Type B pancreatic cell (in vitro differentiated cells): Measurements from ENCODE around the gene TIMP1. TPM values are rescaled to one million over a fixed set of nuclear protein-coding genes. Genes with fewer than 3 reads are reported as not detected.

Experiments used
- DNase-seq: peaks from one replicate; pipeline ENCODE4 v3.0.0; 2021; ENCODE audit warnings: mixed read lengths; ENCODE audit not compliant: unreplicated experiment; ENCODE audit errors: extremely low spot score
- H3K27ac Mint-ChIP-seq: 2 replicates; pipeline ENCODE4 v1.8.0; 2021; ENCODE audit warnings: mild to moderate bottlenecking, mixed read lengths
- H3K27me3 Mint-ChIP-seq: 2 replicates; pipeline ENCODE4 v1.8.0; 2021; ENCODE audit warnings: mixed read lengths
- H3K36me3 Mint-ChIP-seq: 2 replicates; pipeline ENCODE4 v1.8.0; 2021; ENCODE audit warnings: mixed read lengths
- H3K4me1 Mint-ChIP-seq: one replicate; pipeline ENCODE4 v1.8.0; 2021; ENCODE audit warnings: mixed read lengths; ENCODE audit not compliant: unreplicated experiment
- H3K4me3 Mint-ChIP-seq: 2 replicates; pipeline ENCODE4 v1.8.0; 2021; ENCODE audit warnings: mild to moderate bottlenecking, mixed read lengths
- H3K9me3 Mint-ChIP-seq: 2 replicates; pipeline ENCODE4 v1.8.0; 2021; ENCODE audit warnings: mixed read lengths
- total RNA-seq: library from RNA; stranded (reverse); gene quantifications from 2 replicates; pipeline ENCODE4 v1.2.1, GENCODE V29; 2021; ENCODE audit warnings: low replicate concordance
- TF ChIP-seq, protein P1 (sequence below): fragments of 200-600 bp; sonication (generic); conservative IDR thresholded peaks from 2 replicates; pipeline ENCODE4 v1.5.0; 2021; ENCODE audit warnings: antibody characterized with exemption, mild to moderate bottlenecking

Gene TIMP1
- total RNA-seq, 1 donor from 2014 or later, result 95.4 TPM

DNA sequence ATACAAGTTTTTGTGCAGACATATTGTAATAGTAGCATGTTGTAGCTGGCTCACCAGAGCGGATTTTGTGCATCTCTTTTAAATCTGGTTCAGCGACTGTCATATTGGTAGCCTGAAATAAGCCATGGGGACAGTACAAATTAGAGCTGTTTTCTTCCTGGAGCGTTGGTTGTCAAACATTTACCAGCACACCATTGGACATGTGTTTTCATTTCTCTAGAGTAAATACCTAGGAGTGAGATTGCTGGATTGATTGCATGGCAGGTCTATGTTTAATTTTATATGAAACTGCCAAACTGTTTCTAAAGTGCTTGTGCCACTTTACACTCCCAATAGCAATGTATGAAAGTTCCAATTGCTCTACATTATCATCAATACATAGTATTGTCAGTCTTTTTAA is 23.8 kb upstream of the TIMP1 start:
- Mint-ChIP-seq H3K4me3 (peak overlapping the region; percentile 6), H3K27ac (no peak overlapping the region), H3K4me1 (peaks cover 25% of the 10 kb centered on the region), H3K36me3 (peaks cover 2% of the 10 kb centered on the region), H3K9me3 (no peaks in the 10 kb centered on the region), H3K27me3 (no peaks in the 10 kb centered on the region)
- TF ChIP-seq, protein P1, sequence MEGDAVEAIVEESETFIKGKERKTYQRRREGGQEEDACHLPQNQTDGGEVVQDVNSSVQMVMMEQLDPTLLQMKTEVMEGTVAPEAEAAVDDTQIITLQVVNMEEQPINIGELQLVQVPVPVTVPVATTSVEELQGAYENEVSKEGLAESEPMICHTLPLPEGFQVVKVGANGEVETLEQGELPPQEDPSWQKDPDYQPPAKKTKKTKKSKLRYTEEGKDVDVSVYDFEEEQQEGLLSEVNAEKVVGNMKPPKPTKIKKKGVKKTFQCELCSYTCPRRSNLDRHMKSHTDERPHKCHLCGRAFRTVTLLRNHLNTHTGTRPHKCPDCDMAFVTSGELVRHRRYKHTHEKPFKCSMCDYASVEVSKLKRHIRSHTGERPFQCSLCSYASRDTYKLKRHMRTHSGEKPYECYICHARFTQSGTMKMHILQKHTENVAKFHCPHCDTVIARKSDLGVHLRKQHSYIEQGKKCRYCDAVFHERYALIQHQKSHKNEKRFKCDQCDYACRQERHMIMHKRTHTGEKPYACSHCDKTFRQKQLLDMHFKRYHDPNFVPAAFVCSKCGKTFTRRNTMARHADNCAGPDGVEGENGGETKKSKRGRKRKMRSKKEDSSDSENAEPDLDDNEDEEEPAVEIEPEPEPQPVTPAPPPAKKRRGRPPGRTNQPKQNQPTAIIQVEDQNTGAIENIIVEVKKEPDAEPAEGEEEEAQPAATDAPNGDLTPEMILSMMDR, result no peak
- no peak for DNase-seq

- Mint-ChIP-seq H3K27ac (peak overlapping the region; percentile 99), H3K4me1 (peaks cover 27% of the 10 kb centered on the region), H3K4me3 (peak overlapping the region; percentile 97), H3K9me3 (no peaks in the 10 kb centered on the region), H3K27me3 (no peaks in the 10 kb centered on the region), H3K36me3 (peaks cover 10% of the 10 kb centered on the region)
- TF ChIP-seq, protein P1, result no peak
- no peak for DNase-seq
Measured at GRCh38 chrX:47560179-47560933, 21.9 kb upstream of the TIMP1 start.

GRCh38 chrX:47560934-47561658 is 21.1 kb upstream of the TIMP1 start, which contains the start of gene ARAF:
Gene ARAF (plus strand): TSS chrX:47561205. CDS start chrX:47562968, 1,763 bp downstream.
- TF ChIP-seq, protein P1, result no peak
- Mint-ChIP-seq H3K36me3 (peaks cover 10% of the 10 kb centered on the region), H3K27ac (peak within 1 kb of the TSS; percentile 99), H3K4me3 (peak within 1 kb of the TSS; percentile 97), H3K27me3 (no peaks in the 10 kb centered on the region), H3K9me3 (no peaks in the 10 kb centered on the region), H3K4me1 (peaks cover 23% of the 10 kb centered on the region)
- peak; percentile 93 for DNase-seq

GRCh38 chrX:47561659-47562151 is 20.5 kb upstream of the TIMP1 start:
- H3K27me3 Mint-ChIP-seq, result no peaks in the 10 kb centered on the region
- H3K4me3 Mint-ChIP-seq, result peak overlapping the region; percentile 97
- H3K4me1 Mint-ChIP-seq, result peaks cover 17% of the 10 kb centered on the region
- peaks cover 10% of the 10 kb centered on the region for H3K36me3 Mint-ChIP-seq
- no peaks in the 10 kb centered on the region for H3K9me3 Mint-ChIP-seq
- TF ChIP-seq, protein P1, result no peak
- peak overlapping the region; percentile 99 for H3K27ac Mint-ChIP-seq
- DNase-seq, result no peak

GRCh38 chrX:47562615-47563243 is 19.5 kb upstream of the TIMP1 start:
- peak overlapping the region; percentile 81 for H3K4me3 Mint-ChIP-seq
- no peaks in the 10 kb centered on the region for H3K27me3 Mint-ChIP-seq
- peaks cover 16% of the 10 kb centered on the region for H3K4me1 Mint-ChIP-seq
- DNase-seq, result no peak
- no peak overlapping the region for H3K27ac Mint-ChIP-seq
- H3K9me3 Mint-ChIP-seq, result no peaks in the 10 kb centered on the region
- TF ChIP-seq, protein P1, result peak; percentile 58
- H3K36me3 Mint-ChIP-seq, result peaks cover 10% of the 10 kb centered on the region
